HepG2 (cell line): ENCODE results near the gene NUPR2. TPM values are rescaled to one million over a fixed set of nuclear protein-coding genes. Genes with fewer than 3 reads are reported as not detected.

Experiments used
- ATAC-seq: fragments of 200-7000 bp; cut with Tn5 transposase; 3 replicates; pipeline ENCODE4 v1.9.1; 2020; ENCODE audit warnings: mild to moderate bottlenecking, moderate library complexity
- BruUV-seq: library from RNA; stranded (reverse); fragments of 400-500 nt; replicated peaks from 2 replicates; lab custom pipeline; 2021; lab: Mats Ljungman, UMichigan
- CTCF ChIA-PET: fragments of 300-600 bp; formaldehyde crosslinking; extraction: SDS; loops from one replicate; lab custom pipeline; 2021; ENCODE audit warnings: low total read pairs, inconsistent platforms, low intra/inter-chr PET ratio; lab: Yijun Ruan, JAX
- POLR2A ChIA-PET: fragments of 350-600 bp; sonication (Branson Sonifier 250); formaldehyde crosslinking; loops from one replicate; lab custom pipeline; 2020; ENCODE audit warnings: antibody characterized with exemption, inconsistent platforms; lab: Yijun Ruan, JAX
- DNase-seq: peaks from one replicate; pipeline ENCODE4 v3.0.0-alpha.2; 2015; ENCODE audit warnings: low spot score
- FAIRE-seq: peaks from 3 replicates; lab custom pipeline; 2011; peaks lifted over from hg19 to GRCh38; lab: Jason Lieb, UNC
- H2AFZ ChIP-seq: one replicate; pipeline ENCODE4 v1.6.1; 2011; ENCODE audit warnings: low read length, inconsistent platforms
- H3K27ac ChIP-seq: fragments of 300-600 bp; 3 replicates; pipeline ENCODE4 v1.8.0; 2011; ENCODE audit warnings: mixed run types, mild to moderate bottlenecking, mixed read lengths, low read length, inconsistent platforms; ENCODE audit not compliant: insufficient read depth; ENCODE audit errors: extremely low read length
- H3K27me3 ChIP-seq, 2 experiments: fragments of 200-600 bp in 1 of 2; 2 replicates in 1 of 2; 3 replicates in 1 of 2; pipeline versions ENCODE4 v1.6.0 to v1.8.0; 2011; ENCODE audit warnings: low read length in 2 of 2, mild to moderate bottlenecking in 2 of 2, moderate library complexity in 2 of 2, inconsistent platforms in 1 of 2; ENCODE audit not compliant: insufficient read depth in 2 of 2, control insufficient read depth in 1 of 2
- H3K36me3 ChIP-seq, 2 experiments: fragments of 200-600 bp in 1 of 2; replicated peaks in 1 of 2; 2 replicates in 1 of 2; 3 replicates in 1 of 2; pipeline versions ENCODE4 v1.5.1 to v1.8.0; 2011; ENCODE audit warnings: low read length in 2 of 2, inconsistent platforms in 1 of 2; ENCODE audit not compliant: insufficient read depth in 2 of 2, control insufficient read depth in 1 of 2
- H3K4me1 ChIP-seq: 2 replicates; pipeline ENCODE4 v1.5.1; 2012; ENCODE audit warnings: low read length, inconsistent platforms; ENCODE audit not compliant: insufficient read depth
- H3K4me2 ChIP-seq: 2 replicates; pipeline ENCODE4 v1.6.0; 2011; ENCODE audit warnings: low read depth, low read length, inconsistent platforms
- H3K4me3 ChIP-seq, 3 experiments: fragments of 200-600 bp in 1 of 3; sonication (generic), shearing (Covaris generic) in 1 of 3; replicated peaks in 1 of 3; 2 replicates each; pipeline ENCODE4 v1.5.1; 2011 to 2016; ENCODE audit warnings: low read length in 3 of 3, inconsistent platforms in 2 of 3, low read depth in 2 of 3, mild to moderate bottlenecking in 2 of 3, control low read depth in 1 of 3, mixed read lengths in 1 of 3; ENCODE audit not compliant: insufficient read depth in 1 of 3
- H3K79me2 ChIP-seq: one replicate; pipeline ENCODE4 v1.6.1; 2011; ENCODE audit warnings: low read length, inconsistent platforms; ENCODE audit not compliant: insufficient read depth
- H3K9ac ChIP-seq: 2 replicates; pipeline ENCODE4 v1.6.0; 2011; ENCODE audit warnings: mild to moderate bottlenecking, low read depth, low read length, inconsistent platforms; ENCODE audit not compliant: insufficient read depth
- H3K9me3 ChIP-seq: 2 replicates; pipeline ENCODE4 v1.5.1; 2012; ENCODE audit warnings: mild to moderate bottlenecking, low read length
- H4K20me1 ChIP-seq: 2 replicates; pipeline ENCODE4 v1.6.0; 2011; ENCODE audit warnings: inconsistent platforms, mild to moderate bottlenecking, low read length, moderate library complexity; ENCODE audit not compliant: insufficient read depth
- CCAR2 ChIP-seq: fragments of 200-400 bp; formaldehyde crosslinking; optimal IDR thresholded peaks from 2 replicates; pipeline ENCODE3; 2018; ENCODE audit warnings: low read depth, mild to moderate bottlenecking, low read length, moderate library complexity
- CEBPZ ChIP-seq: IDR thresholded peaks from 2 replicates; pipeline ENCODE4 v1.6.1; 2012; ENCODE audit warnings: low read length, improper control_type of control experiment
- GPN1 ChIP-seq: sonication (generic); formaldehyde crosslinking; IDR thresholded peaks from 2 replicates; pipeline ENCODE4 v1.5.1; 2020; ENCODE audit warnings: missing genetic modification reagents, borderline replicate concordance
- HMGA1 ChIP-seq: sonication (generic); formaldehyde crosslinking; conservative IDR thresholded peaks from 2 replicates; pipeline ENCODE4 v1.4.0; 2020; ENCODE audit warnings: missing genetic modification reagents
- HMGXB4 ChIP-seq, 2 experiments: sonication (generic) in 1 of 2; formaldehyde crosslinking in 1 of 2; IDR thresholded peaks; 2 replicates each; pipeline versions ENCODE4 v1.4.0 to v1.6.1; 2018 to 2020; ENCODE audit warnings: missing genetic modification reagents in 2 of 2, borderline replicate concordance in 1 of 2, low read depth in 1 of 2, mild to moderate bottlenecking in 1 of 2, missing biosample characterization in 1 of 2
- HNF4A ChIP-seq: sonication (generic); formaldehyde crosslinking; IDR thresholded peaks from 2 replicates; pipeline ENCODE4 v1.4.0; 2020; ENCODE audit warnings: missing genetic modification reagents
- PATZ1 ChIP-seq: sonication (generic); formaldehyde crosslinking; IDR thresholded peaks from 2 replicates; pipeline ENCODE4 v1.4.0; 2020; ENCODE audit warnings: missing genetic modification reagents
- PCBP2 ChIP-seq: fragments of 200-400 bp; formaldehyde crosslinking; optimal IDR thresholded peaks from 2 replicates; pipeline ENCODE3; 2018; ENCODE audit warnings: low read length, low read depth; ENCODE audit not compliant: poor library complexity, severe bottlenecking
- TARDBP ChIP-seq: sonication (generic); formaldehyde crosslinking; IDR thresholded peaks from 2 replicates; pipeline ENCODE4 v1.8.0; 2022; ENCODE audit warnings: mild to moderate bottlenecking, missing genetic modification reagents
- THYN1 ChIP-seq: sonication (generic); formaldehyde crosslinking; IDR thresholded peaks from 2 replicates; pipeline ENCODE4 v1.8.1; 2023; ENCODE audit warnings: low read depth, mild to moderate bottlenecking, moderate library complexity, missing genetic modification reagents, borderline replicate concordance
- ZBTB37 ChIP-seq: sonication (generic); formaldehyde crosslinking; IDR thresholded peaks from 2 replicates; pipeline ENCODE4 v1.4.0; 2020; ENCODE audit warnings: mild to moderate bottlenecking, missing genetic modification reagents
- ZFYVE20 ChIP-seq: sonication (generic); formaldehyde crosslinking; IDR thresholded peaks from 2 replicates; pipeline ENCODE4 v1.8.0; 2023; ENCODE audit warnings: low read depth, mild to moderate bottlenecking, moderate library complexity, missing genetic modification reagents, borderline replicate concordance
- ZNF274 ChIP-seq: sonication (generic); formaldehyde crosslinking; IDR thresholded peaks from 2 replicates; pipeline ENCODE4 v1.5.1; 2020; ENCODE audit warnings: mild to moderate bottlenecking, missing genetic modification reagents
- ZNF362 ChIP-seq: sonication (generic); formaldehyde crosslinking; IDR thresholded peaks from 2 replicates; pipeline ENCODE4 v1.4.0; 2020; ENCODE audit warnings: missing genetic modification reagents, mild to moderate bottlenecking, borderline replicate concordance
- WGBS: methylation state at CpG from one replicate; pipeline ENCODE4 v1.1.6; 2017; ENCODE audit warnings: low lambda C conversion rate; 5-methylcytosine and 5-hydroxymethylcytosine counted together
- in situ Hi-C: cut with HindIII; loops from 2 replicates; pipeline ENCODE4 v1.10.0; 2017; ENCODE audit warnings: low pct_unique_long_range_greater_than_20kb; ENCODE audit not compliant: extremely low pct_ligation_motif_present
- intact Hi-C: fragments of 100-400 bp; cut with micrococcal nuclease; formaldehyde crosslinking; loops from one replicate; pipeline ENCODE4 v1.10.0; 2022; ENCODE audit not compliant: unreplicated experiment
- polyA plus RNA-seq, 8 experiments: library from polyadenylated mRNA; depleted of rRNA in 3 of 8; stranded (reverse) in 7 of 8; unstranded in 1 of 8; fragments of >200 nt; fragmentation: Illumina TruSeq in 4 of 8; extraction: Trizol in 4 of 8; gene quantifications; 2 replicates each; pipeline versions ENCODE4 v1.2.1 to v1.2.3, GENCODE V29; 2011 to 2016; ENCODE audit warnings: low read depth in 4 of 8, missing spikeins in 1 of 8, mixed read lengths in 1 of 8; ENCODE audit not compliant: insufficient read depth in 1 of 8
- total RNA-seq, 5 experiments: library from RNA; depleted of rRNA; stranded (reverse); fragments of >200 nt; fragmentation: Illumina TruSeq; extraction: Trizol; gene quantifications; 2 replicates each; pipeline ENCODE4 v1.2.3, GENCODE V29; 2016; ENCODE audit warnings: low read depth in 1 of 5

The NUPR2 gene
- total and polyA plus RNA-seq, 2 of the 13 experiments (the other 11 are each of a cell fraction or from before 2014, with no cell fraction given): not detected

- no peak overlapping the region for H3K4me3 ChIP-seq
- ChIA-PET POLR2A (interaction anchor here (0.6 kb wide), 1 partner anchor 11 kb away, joined by 3 read pairs; no protein-coding TSS in a partner anchor), CTCF (no interaction called here)
- no TSS peak for BruUV-seq
- WGBS: 91% methylated on average over 11 of the region's 16 CpGs
- no peak overlapping the region for H2AFZ ChIP-seq
- H3K4me1 ChIP-seq: peaks cover 4% of the 10 kb centered on the region
- intact Hi-C loops (no loop called here), in situ Hi-C loops (loop anchor here (25.0 kb wide), 1 partner anchor 325 kb away; no protein-coding TSS in a partner anchor)
- H3K27me3 ChIP-seq: no peaks in the 10 kb centered on the region
- H3K4me2 ChIP-seq: no peak overlapping the region
- H4K20me1 ChIP-seq: no peaks in the 10 kb centered on the region
- H3K9ac ChIP-seq: no peak overlapping the region
- no peaks in the 10 kb centered on the region for H3K36me3 ChIP-seq
- FAIRE-seq: no peak
- DNase-seq: no peak
- no peaks in the 10 kb centered on the region for H3K79me2 ChIP-seq
- no peak overlapping the region for H3K27ac ChIP-seq
- ATAC-seq: no peak
- no peaks in the 10 kb centered on the region for H3K9me3 ChIP-seq
- TF ChIP-seq PCBP2 (no peak), THYN1 (CRISPR knock-in tag) (no peak), HMGXB4 (CRISPR knock-in tag; IDR thresholded peaks at IDR 0.05; ENCODE audit: borderline replicate concordance in 1 of 2, low read depth in 1 of 2) (no peak), PATZ1 (CRISPR knock-in tag) (no peak), CCAR2 (no peak), HMGA1 (CRISPR knock-in tag) (no peak), GPN1 (CRISPR knock-in tag) (no peak), ZFYVE20 (CRISPR knock-in tag) (no peak), HNF4A (CRISPR knock-in tag) (no peak), ZNF274 (CRISPR knock-in tag) (no peak), ZBTB37 (CRISPR knock-in tag) (no peak), CEBPZ (no peak), TARDBP (CRISPR knock-in tag) (no peak), ZNF362 (CRISPR knock-in tag) (no peak)
These were observed 28.8 kb downstream of the NUPR2 start for GRCh38 chr7:56087445-56087844.
